Measurements from ENCODE around the gene CAPN14.

Gene CAPN14

GRCh38 chr2:31241625-31242270, 24.4 kb upstream of the CAPN14 start:
- H3K4me3 ChIP-seq (ENCODE audit: low read depth, low read length): no peak overlapping the region
- DNase-seq (ENCODE audit: low read depth): no peak
- TF ChIP-seq, protein P1, sequence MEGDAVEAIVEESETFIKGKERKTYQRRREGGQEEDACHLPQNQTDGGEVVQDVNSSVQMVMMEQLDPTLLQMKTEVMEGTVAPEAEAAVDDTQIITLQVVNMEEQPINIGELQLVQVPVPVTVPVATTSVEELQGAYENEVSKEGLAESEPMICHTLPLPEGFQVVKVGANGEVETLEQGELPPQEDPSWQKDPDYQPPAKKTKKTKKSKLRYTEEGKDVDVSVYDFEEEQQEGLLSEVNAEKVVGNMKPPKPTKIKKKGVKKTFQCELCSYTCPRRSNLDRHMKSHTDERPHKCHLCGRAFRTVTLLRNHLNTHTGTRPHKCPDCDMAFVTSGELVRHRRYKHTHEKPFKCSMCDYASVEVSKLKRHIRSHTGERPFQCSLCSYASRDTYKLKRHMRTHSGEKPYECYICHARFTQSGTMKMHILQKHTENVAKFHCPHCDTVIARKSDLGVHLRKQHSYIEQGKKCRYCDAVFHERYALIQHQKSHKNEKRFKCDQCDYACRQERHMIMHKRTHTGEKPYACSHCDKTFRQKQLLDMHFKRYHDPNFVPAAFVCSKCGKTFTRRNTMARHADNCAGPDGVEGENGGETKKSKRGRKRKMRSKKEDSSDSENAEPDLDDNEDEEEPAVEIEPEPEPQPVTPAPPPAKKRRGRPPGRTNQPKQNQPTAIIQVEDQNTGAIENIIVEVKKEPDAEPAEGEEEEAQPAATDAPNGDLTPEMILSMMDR (IDR thresholded peaks at IDR 0.05; ENCODE audit: low read depth, low read length, missing control alignments): no peak

DNA sequence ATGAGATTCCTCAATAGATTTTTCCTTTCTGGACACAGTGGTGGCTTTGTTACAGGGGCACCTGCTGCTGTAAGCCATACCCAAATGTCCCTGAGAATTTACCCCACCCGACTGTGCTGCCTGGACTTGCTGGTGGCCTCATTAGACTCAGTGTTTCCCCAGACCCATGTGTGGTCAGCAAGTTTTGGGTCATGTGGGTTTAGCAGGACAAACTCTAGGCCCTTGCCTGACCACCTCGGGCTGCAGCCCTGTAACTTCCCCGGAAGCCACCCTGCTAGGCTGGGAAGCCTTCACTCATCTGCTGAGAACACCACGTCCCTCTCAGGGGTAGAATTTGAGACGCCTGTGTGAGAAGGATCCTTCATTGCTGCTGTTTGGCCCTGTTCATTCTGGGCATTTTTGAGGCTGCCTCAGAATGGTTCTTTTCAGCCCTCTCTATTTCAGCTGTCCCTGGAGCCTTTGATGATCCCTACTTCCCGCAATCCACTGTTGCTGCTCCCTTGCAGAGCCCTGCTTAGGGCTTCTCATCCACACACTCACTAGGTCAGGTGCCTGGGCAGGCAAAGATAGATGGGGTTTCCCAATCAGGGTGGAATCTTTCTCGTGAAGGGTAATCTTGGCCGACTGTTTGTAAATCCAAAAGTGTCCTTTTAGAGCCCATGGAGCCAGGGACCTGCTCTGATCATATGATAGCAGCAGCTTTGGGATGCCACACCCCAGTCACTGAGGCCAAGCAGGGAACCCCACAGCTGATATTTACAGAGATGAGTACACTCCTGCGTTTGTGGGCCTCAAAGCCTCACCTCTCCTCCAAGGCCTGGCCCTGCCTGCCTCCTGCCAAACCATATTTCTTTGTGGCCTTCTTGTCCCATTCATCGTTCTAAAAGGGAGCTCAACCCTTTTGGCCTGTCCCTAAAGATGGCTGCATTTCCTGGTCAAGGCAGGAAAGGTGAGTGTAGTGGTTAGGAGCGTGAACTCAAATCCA, 23.4 kb upstream of the CAPN14 start:
- no peak overlapping the region for H3K4me3 ChIP-seq (ENCODE audit: low read depth, low read length)
- TF ChIP-seq, protein P1 (IDR thresholded peaks at IDR 0.05; ENCODE audit: low read depth, low read length, missing control alignments): no peak
- no peak for DNase-seq (ENCODE audit: low read depth)

DNA sequence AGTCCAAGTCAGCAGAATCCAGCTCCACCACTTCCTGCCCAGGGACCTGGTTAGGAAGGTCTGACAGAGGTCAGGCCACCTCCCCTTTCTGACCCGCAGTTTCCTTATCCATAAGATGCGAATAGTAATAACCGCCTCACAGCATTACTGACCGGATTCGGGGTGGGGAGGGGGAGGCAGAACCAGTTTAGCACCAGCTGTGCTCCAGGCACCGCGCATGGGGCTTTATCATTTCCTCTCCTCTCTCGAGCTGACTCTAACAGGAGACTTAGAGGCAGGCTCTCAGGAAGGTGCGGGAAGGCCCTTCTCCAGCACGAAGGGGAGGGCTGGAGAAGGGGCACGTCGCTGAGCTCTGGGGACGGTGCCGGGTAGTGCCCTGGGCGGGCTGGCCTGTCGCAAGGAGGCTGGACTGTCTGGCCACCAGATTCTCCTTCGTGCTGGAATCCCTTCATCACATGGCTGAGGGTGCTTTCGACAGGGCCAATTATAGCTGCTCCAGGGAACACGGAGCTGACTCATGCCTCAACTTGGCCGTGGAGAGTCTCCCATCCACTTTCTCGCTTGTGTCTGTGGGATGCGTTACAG, 22.4 kb upstream of the CAPN14 start:
- no peak overlapping the region for H3K4me3 ChIP-seq (ENCODE audit: low read depth, low read length)
- no peak for DNase-seq (ENCODE audit: low read depth)
- TF ChIP-seq, protein P1 (IDR thresholded peaks at IDR 0.05; ENCODE audit: low read depth, low read length, missing control alignments): no peak

GRCh38 chr2:31238906-31239592, 21.7 kb upstream of the CAPN14 start:
- TF ChIP-seq, protein P1 (IDR thresholded peaks at IDR 0.05; ENCODE audit: low read depth, low read length, missing control alignments): no peak
- DNase-seq (ENCODE audit: low read depth): no peak
- no peak overlapping the region for H3K4me3 ChIP-seq (ENCODE audit: low read depth, low read length)

DNA sequence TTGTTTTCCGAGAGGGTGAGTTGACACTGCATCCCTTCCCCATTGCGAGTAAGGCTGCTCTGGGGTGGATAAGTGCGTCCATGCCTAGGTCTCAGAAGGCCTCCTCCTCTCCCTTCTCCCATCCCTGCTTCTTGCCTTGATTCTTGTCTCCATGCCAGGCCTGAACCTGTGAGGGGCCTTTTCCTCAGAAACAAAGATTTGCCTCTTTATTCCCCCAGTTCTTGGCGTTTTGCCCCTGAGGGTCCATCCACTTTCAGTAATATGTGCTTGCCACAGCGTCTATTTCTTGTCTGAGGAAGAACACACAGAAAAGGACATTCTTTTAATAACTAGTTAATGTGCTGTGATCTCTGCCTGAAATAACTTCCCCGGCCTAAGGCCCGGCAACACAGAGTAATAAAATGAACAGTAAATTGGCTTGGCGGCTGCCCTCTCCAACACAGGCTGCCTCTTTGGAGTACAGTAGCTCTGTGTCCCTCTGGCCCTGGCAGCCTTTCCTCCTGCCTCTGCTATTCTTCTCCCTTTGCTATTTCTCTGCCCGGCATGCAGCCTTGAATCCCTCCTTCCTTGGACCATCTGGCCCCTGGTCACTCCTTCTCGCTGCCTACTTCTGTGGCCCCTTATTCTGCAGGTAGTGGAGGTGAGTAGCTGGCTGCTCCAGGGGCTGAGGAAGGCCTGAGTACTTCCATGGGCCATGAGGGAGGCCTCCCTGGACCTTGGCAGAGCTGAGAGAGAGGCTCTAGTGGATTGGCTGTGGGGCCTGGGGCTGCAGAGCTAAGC, 21.0 kb upstream of the CAPN14 start:
- TF ChIP-seq, protein P1 (IDR thresholded peaks at IDR 0.05; ENCODE audit: low read depth, low read length, missing control alignments): no peak
- H3K4me3 ChIP-seq (ENCODE audit: low read depth, low read length): no peak overlapping the region
- DNase-seq (ENCODE audit: low read depth): no peak
